Esophagus squamous epithelium (tissue), 4 donors: ENCODE data around the gene KIF2B.

Experiments used
- CTCF ChIP-seq, 6 experiments: fragments of 450-650 bp in 4 of 6; fragments of 200-600 bp in 2 of 6; sonication (generic) in 2 of 6; IDR thresholded peaks; one replicate each; pipeline ENCODE4 v1.5.1; 2016 to 2019; ENCODE audit warnings: antibody characterized with exemption in 6 of 6, mild to moderate bottlenecking in 4 of 6, moderate library complexity in 4 of 6
- POLR2A ChIP-seq, 4 donors: fragments of 450-650 bp; IDR thresholded peaks; one replicate each; pipeline ENCODE4 v1.6.1; 2017; ENCODE audit warnings: antibody characterized with exemption in 4 of 4, mild to moderate bottlenecking in 4 of 4, moderate library complexity in 3 of 4

GRCh38 chr17:53804437-53804836 lies 18.3 kb upstream of the KIF2B start:
- TF ChIP-seq POLR2A (IDR thresholded peaks at IDR 0.05), result no peak
- TF ChIP-seq CTCF (IDR thresholded peaks at IDR 0.05), result no peak
